ENCODE measurements around the gene SPATA46.

The SPATA46 gene

DNA sequence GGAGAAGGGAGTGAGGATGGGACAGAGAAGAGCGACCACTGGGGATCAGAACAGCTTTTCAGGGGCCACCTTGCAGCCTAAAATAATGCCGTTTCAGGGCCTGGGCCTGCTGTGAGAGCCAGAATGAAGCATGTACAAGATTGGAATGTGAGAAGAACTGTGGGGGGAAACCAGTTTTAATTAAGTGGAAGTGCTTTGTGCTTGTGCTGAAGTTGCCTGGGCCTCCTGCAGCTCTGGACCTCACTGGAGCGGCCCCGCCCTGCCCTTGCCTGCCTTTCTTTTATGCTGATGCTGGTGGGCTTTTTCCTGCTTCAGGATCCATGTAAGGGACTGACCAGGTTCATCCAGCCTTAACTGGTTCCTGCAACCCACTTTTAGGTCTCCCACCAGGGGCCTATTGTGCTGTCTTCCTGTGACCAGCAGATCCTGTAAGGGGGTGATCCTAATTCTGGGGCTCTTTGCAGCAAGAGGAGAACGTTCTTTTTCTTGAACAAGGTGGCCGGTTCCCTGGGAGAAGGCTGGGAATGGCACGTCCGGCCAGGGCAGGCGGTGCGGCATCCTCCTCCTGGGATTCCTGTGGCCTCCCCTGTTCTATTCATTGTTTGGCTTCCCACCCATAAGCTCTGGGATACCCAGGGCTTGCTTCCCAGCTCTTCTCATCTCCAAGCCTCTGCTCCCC lies 8.1 kb upstream of the SPATA46 start:
- Histone ChIP-seq H3K79me2 (ENCODE audit: low read length) (no peaks in the 10 kb centered on the region), H3K9me2 (replicated peaks; ENCODE audit: insufficient read depth, low read length) (no peaks in the 10 kb centered on the region), H3K4me2 (ENCODE audit: low read depth, low read length) (no peak overlapping the region), H4K20me1 (ENCODE audit: insufficient read depth, low read length) (no peaks in the 10 kb centered on the region), H3K9ac (ENCODE audit: low read length) (no peak overlapping the region), H3K36me3 (replicated peaks; ENCODE audit: insufficient read depth, low read length) (no peaks in the 10 kb centered on the region), H3K9me3 (replicated peaks; ENCODE audit: insufficient read depth, low read length) (no peaks in the 10 kb centered on the region), H3K27ac (ENCODE audit: low read length) (no peak overlapping the region), H3K27me3 (replicated peaks; ENCODE audit: insufficient read depth, low read length) (no peaks in the 10 kb centered on the region), H3F3A (ENCODE audit: insufficient read depth, low read length) (no peaks in the 10 kb centered on the region), H2AFZ (ENCODE audit: low read length) (no peak overlapping the region), H3K4me1 (ENCODE audit: low read length) (peaks cover 10% of the 10 kb centered on the region), H3K4me3 (ENCODE audit: low read length) (no peak overlapping the region)
- no peak for DNase-seq
- TF ChIP-seq, protein P1, sequence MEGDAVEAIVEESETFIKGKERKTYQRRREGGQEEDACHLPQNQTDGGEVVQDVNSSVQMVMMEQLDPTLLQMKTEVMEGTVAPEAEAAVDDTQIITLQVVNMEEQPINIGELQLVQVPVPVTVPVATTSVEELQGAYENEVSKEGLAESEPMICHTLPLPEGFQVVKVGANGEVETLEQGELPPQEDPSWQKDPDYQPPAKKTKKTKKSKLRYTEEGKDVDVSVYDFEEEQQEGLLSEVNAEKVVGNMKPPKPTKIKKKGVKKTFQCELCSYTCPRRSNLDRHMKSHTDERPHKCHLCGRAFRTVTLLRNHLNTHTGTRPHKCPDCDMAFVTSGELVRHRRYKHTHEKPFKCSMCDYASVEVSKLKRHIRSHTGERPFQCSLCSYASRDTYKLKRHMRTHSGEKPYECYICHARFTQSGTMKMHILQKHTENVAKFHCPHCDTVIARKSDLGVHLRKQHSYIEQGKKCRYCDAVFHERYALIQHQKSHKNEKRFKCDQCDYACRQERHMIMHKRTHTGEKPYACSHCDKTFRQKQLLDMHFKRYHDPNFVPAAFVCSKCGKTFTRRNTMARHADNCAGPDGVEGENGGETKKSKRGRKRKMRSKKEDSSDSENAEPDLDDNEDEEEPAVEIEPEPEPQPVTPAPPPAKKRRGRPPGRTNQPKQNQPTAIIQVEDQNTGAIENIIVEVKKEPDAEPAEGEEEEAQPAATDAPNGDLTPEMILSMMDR (IDR thresholded peaks at IDR 0.05; ENCODE audit: low read length): no peak
- TF ChIP-seq EZH2 (optimal IDR thresholded peaks at IDR 0.05; ENCODE audit: low read depth, low read length) (no peak), EZH2phosphoT487 (IDR thresholded peaks at IDR 0.05; ENCODE audit: low read length) (no peak)

DNA sequence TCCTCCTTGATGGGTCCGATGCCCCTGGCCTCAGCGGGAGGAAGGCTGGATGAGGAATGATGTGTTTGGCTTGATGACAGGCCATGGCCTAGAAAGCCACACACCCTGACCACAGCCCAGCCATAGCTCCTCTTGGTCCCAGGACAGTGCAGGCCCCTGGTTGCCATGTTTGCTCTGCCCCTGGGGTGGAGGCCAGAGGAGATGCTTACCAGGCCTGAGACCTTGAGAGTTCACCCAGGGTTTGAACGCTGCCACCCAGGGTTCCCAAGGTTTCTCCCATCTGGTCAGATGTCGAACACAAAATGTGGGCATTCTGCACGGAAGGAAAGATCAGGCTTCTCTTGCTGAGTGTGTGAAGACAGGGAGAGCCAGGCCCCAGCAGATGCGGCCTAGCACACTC lies 7.5 kb upstream of the SPATA46 start:
- Histone ChIP-seq H4K20me1 (ENCODE audit: insufficient read depth, low read length) (no peaks in the 10 kb centered on the region), H3K9me2 (replicated peaks; ENCODE audit: insufficient read depth, low read length) (no peaks in the 10 kb centered on the region), H3K4me1 (ENCODE audit: low read length) (peaks cover 5% of the 10 kb centered on the region; the same call in 1 of the 2 replicates), H3K4me2 (ENCODE audit: low read depth, low read length) (no peak overlapping the region), H3K27me3 (replicated peaks; ENCODE audit: insufficient read depth, low read length) (no peaks in the 10 kb centered on the region), H3K36me3 (replicated peaks; ENCODE audit: insufficient read depth, low read length) (no peaks in the 10 kb centered on the region), H3K4me3 (ENCODE audit: low read length) (no peak overlapping the region), H3K9me3 (replicated peaks; ENCODE audit: insufficient read depth, low read length) (no peaks in the 10 kb centered on the region), H3K9ac (ENCODE audit: low read length) (no peak overlapping the region), H3F3A (ENCODE audit: insufficient read depth, low read length) (no peaks in the 10 kb centered on the region), H3K27ac (ENCODE audit: low read length) (no peak overlapping the region), H2AFZ (ENCODE audit: low read length) (no peak overlapping the region), H3K79me2 (ENCODE audit: low read length) (no peaks in the 10 kb centered on the region)
- no peak for TF ChIP-seq EZH2 (optimal IDR thresholded peaks at IDR 0.05; ENCODE audit: low read depth, low read length)
- TF ChIP-seq, protein P1 (IDR thresholded peaks at IDR 0.05; ENCODE audit: low read length): no peak
- no peak for TF ChIP-seq EZH2phosphoT487 (IDR thresholded peaks at IDR 0.05; ENCODE audit: low read length)
- DNase-seq: no peak

DNA sequence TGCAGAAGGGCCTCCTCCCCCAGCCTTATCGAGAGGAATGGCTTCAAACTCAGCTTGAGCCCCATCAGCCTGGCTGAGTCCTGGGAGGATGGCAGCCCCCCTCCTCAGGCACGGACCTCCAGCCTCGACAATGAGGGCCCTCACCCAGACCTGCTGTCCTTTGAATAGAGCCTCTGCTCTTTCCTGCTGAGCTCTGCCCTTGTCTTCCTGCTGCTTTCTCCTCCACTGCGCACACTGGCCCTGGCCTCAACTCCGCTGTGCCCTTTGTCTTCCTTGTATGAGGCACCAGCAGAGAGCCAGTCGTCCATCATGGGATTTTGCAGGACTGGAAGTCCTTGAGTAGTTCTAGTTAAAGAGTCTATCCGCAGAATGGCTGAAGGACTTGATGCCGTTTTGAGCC lies 6.9 kb upstream of the SPATA46 start:
- no peak overlapping the region for H3K9ac ChIP-seq (ENCODE audit: low read length)
- H3K4me2 ChIP-seq (ENCODE audit: low read depth, low read length): no peak overlapping the region
- no peaks in the 10 kb centered on the region for H3K9me3 ChIP-seq (replicated peaks; ENCODE audit: insufficient read depth, low read length)
- H3K79me2 ChIP-seq (ENCODE audit: low read length): no peaks in the 10 kb centered on the region
- H3K36me3 ChIP-seq (replicated peaks; ENCODE audit: insufficient read depth, low read length): no peaks in the 10 kb centered on the region
- H3K4me1 ChIP-seq (ENCODE audit: low read length): no peaks in the 10 kb centered on the region
- no peaks in the 10 kb centered on the region for H4K20me1 ChIP-seq (ENCODE audit: insufficient read depth, low read length)
- H3K9me2 ChIP-seq (replicated peaks; ENCODE audit: insufficient read depth, low read length): no peaks in the 10 kb centered on the region
- no peaks in the 10 kb centered on the region for H3F3A ChIP-seq (ENCODE audit: insufficient read depth, low read length)
- no peak for DNase-seq
- no peak for TF ChIP-seq EZH2phosphoT487 (IDR thresholded peaks at IDR 0.05; ENCODE audit: low read length)
- no peak overlapping the region for H2AFZ ChIP-seq (ENCODE audit: low read length)
- H3K4me3 ChIP-seq (ENCODE audit: low read length): no peak overlapping the region
- H3K27ac ChIP-seq (ENCODE audit: low read length): no peak overlapping the region
- H3K27me3 ChIP-seq (replicated peaks; ENCODE audit: insufficient read depth, low read length): no peaks in the 10 kb centered on the region

DNA sequence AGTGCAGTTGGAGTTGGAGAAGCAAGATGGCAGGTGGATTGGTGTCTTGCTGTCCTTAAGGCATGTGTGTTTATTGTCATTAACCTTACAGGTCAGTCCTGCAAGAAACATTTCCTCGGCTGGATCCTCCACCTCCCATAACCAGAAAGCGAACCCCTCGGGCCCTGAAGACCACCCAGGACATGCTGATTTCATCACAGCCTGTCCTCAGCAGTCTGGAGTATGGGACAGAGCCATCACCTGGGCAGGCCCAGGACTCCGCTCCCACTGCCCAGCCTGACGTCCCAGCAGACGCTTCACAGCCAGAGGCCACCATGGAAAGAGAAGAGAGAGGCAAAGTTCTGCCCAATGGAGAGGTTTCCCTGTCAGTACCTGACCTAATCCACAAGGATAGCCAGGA lies 6.4 kb upstream of the SPATA46 start:
- H3K4me2 ChIP-seq (ENCODE audit: low read depth, low read length): no peak overlapping the region
- H2AFZ ChIP-seq (ENCODE audit: low read length): no peak overlapping the region
- no peaks in the 10 kb centered on the region for H3K9me3 ChIP-seq (replicated peaks; ENCODE audit: insufficient read depth, low read length)
- no peak for TF ChIP-seq EZH2phosphoT487 (IDR thresholded peaks at IDR 0.05; ENCODE audit: low read length)
- H3K4me1 ChIP-seq (ENCODE audit: low read length): no peaks in the 10 kb centered on the region
- H3K36me3 ChIP-seq (replicated peaks; ENCODE audit: insufficient read depth, low read length): no peaks in the 10 kb centered on the region
- H3K4me3 ChIP-seq (ENCODE audit: low read length): no peak overlapping the region
- H3K9me2 ChIP-seq (replicated peaks; ENCODE audit: insufficient read depth, low read length): no peaks in the 10 kb centered on the region
- DNase-seq: no peak
- H3K27me3 ChIP-seq (replicated peaks; ENCODE audit: insufficient read depth, low read length): no peaks in the 10 kb centered on the region
- no peak overlapping the region for H3K27ac ChIP-seq (ENCODE audit: low read length)
- no peaks in the 10 kb centered on the region for H3K79me2 ChIP-seq (ENCODE audit: low read length)
- H3K9ac ChIP-seq (ENCODE audit: low read length): no peak overlapping the region
- H4K20me1 ChIP-seq (ENCODE audit: insufficient read depth, low read length): no peaks in the 10 kb centered on the region
- no peaks in the 10 kb centered on the region for H3F3A ChIP-seq (ENCODE audit: insufficient read depth, low read length)

Measured in MM.1S (cell line).